H1 (cell line): ENCODE results near the gene VIPAS39. TPM values are rescaled to one million over a fixed set of nuclear protein-coding genes. Genes with fewer than 3 reads are reported as not detected.

Source experiments
- CEBPB ChIP-seq: IDR thresholded peaks from 2 replicates; pipeline ENCODE4 v1.6.1; 2012; ENCODE audit warnings: low read depth, low read length
- CHD7 ChIP-seq: fragments of 300-600 bp; sonication (generic); IDR thresholded peaks from 2 replicates; pipeline ENCODE4 v1.7.1; 2012; ENCODE audit warnings: low read length, moderate library complexity, mild to moderate bottlenecking, inconsistent platforms; ENCODE audit not compliant: insufficient replicate concordance
- polyA plus RNA-seq, 7 experiments: library from polyadenylated mRNA; depleted of rRNA in 3 of 7; stranded (reverse) in 5 of 7; unstranded in 2 of 7; fragments of >200 nt in 5 of 7; fragments of 200-250 nt in 2 of 7; gene quantifications; 1 replicate in 5 of 7; 2 replicates in 1 of 7; 4 replicates in 1 of 7; pipeline versions ENCODE4 v1.2.1 to v1.2.3, GENCODE V29; 2011 to 2013; ENCODE audit warnings: missing spikeins in 2 of 7, mixed read lengths in 2 of 7
- total RNA-seq: library from RNA; stranded (reverse); fragmentation: NEBNext Ultra II Directional; extraction: Animal tissue kit (Norgen Biotek cat#: 25700); gene quantifications from 2 replicates; pipeline ENCODE4 v1.2.1, GENCODE V29; 2021

VIPAS39 gene
- total and polyA plus RNA-seq, 2 of the 8 experiments (the other 6 are each of a cell fraction or from before 2014, with no cell fraction given), result 19.6 to 20.6 TPM

DNA sequence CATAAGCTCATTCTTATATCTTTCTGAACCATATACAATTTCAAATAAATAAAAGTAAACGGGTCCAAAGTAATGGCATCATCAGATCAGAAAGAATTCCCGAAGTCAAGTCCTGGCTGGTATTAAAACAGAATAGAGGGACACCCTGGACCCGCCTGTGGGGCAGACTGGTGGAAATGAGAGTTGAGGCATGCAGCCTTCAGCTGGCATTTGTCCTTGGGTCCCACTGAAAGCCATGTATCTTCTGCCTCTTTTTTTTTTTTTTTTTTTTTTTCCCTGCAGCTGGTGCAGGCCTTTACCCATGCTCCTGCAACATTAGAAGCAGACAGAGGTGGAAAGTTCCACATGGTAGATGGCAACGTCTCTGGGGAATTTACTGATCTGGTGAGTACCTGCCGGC is 10.4 kb upstream of the VIPAS39 start (continued):
- TF ChIP-seq CHD7 (no peak), CEBPB (no peak)
